OCI-LY3 (cell line): ENCODE data around the gene GJA9.

Experiments used
- EZH2phosphoT487 ChIP-seq: fragments of 200-600 bp; shearing (Covaris generic); IDR thresholded peaks from 2 replicates; pipeline ENCODE4 v1.6.1; 2018; ENCODE audit warnings: antibody characterized with exemption, mixed run types, low read depth
- TF ChIP-seq, protein P1 (sequence below): fragments of 200-600, 300-600 bp; sonication (generic); IDR thresholded peaks from 2 replicates; pipeline ENCODE4 v1.5.1; 2014; ENCODE audit warnings: antibody characterized with exemption, low read length, low read depth

DNA sequence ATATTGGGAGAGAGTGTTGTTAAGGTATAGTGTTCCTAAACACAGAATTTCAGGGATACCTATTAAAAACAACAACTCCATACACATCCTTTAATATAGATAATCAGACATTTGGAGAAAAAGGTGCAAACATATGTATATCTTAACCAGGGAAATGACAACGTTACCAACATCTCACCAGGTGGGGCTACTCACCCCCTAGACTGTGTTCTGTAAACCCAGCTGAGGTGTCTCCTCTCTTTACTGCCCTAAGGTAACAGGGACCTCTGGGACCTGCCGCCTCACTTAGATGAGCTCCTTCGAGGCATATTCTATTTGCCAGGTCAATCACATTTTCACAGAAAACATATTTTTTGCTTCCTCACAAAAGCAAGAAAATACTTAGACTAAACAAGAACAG, 35.2 kb downstream of the GJA9 start:
- TF ChIP-seq, protein P1, sequence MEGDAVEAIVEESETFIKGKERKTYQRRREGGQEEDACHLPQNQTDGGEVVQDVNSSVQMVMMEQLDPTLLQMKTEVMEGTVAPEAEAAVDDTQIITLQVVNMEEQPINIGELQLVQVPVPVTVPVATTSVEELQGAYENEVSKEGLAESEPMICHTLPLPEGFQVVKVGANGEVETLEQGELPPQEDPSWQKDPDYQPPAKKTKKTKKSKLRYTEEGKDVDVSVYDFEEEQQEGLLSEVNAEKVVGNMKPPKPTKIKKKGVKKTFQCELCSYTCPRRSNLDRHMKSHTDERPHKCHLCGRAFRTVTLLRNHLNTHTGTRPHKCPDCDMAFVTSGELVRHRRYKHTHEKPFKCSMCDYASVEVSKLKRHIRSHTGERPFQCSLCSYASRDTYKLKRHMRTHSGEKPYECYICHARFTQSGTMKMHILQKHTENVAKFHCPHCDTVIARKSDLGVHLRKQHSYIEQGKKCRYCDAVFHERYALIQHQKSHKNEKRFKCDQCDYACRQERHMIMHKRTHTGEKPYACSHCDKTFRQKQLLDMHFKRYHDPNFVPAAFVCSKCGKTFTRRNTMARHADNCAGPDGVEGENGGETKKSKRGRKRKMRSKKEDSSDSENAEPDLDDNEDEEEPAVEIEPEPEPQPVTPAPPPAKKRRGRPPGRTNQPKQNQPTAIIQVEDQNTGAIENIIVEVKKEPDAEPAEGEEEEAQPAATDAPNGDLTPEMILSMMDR = no peak
- TF ChIP-seq EZH2phosphoT487 = no peak
